ENCODE data around the gene SCFD2. TPM values are rescaled to one million over a fixed set of nuclear protein-coding genes. Genes with fewer than 3 reads are reported as not detected.
"Not testable (repeated sequence)": the region's sequence is repeated elsewhere in the genome, so short reads cannot be mapped to it uniquely, and the experiment has no call there.

The SCFD2 gene
- total and polyA plus RNA-seq, 9 donors: 5.1 to 42.1 (median 13.5) TPM

GRCh38 chr4:52995360-52996030 lies 370.4 kb downstream of the SCFD2 start:
- 71 to 82% (median 72%) methylated on average over 5 of the region's 5 CpGs for WGBS, 3 donors
- peaks cover 37% of the 10 kb centered on the region for H3K4me1 ChIP-seq (ENCODE audit: insufficient read depth)
- H3K36me3 ChIP-seq: no peaks in the 10 kb centered on the region
- TF ChIP-seq CTCF (IDR thresholded peaks at IDR 0.05) (no peak), POLR2A (IDR thresholded peaks at IDR 0.05) (peak; percentile 8), EP300 (IDR thresholded peaks at IDR 0.05) (no peak)
- H3K27me3 ChIP-seq: no peaks in the 10 kb centered on the region
- no peak overlapping the region for H3K4me3 ChIP-seq
- DNase-seq: no peak
- H3K27ac ChIP-seq: peak overlapping the region; percentile 63
- H3K9me3 ChIP-seq: no peaks in the 10 kb centered on the region
- intact Hi-C loops (cut with DNase I): loop anchor here in 2 of 4 donors (5.0 kb wide), 2 partner anchors 1232 to 1237 kb away; partner anchors contain the start of gene PDGFRA (in 1 of the 2)

DNA sequence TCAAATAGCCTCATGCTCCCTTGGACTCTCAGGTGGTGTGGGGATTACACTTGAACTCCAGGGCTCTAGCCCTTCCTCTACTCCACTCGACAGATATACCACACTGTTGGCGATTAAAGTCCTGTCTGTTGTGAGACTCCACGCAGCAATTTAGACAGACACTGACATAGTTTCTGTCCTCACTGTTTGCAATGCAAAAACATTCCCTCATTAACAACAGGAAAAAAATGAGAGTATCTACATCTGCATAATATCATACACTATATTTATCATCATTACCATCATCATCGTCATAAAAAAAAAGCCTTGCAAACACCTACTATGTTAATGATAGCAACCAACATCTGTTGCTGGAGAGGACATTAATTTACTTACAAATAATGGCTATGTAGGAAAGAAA lies 371.3 kb downstream of the SCFD2 start:
- Histone ChIP-seq H3K4me1 (ENCODE audit: insufficient read depth) (peaks cover 35% of the 10 kb centered on the region), H3K4me3 (no peak overlapping the region), H3K36me3 (no peaks in the 10 kb centered on the region), H3K9me3 (no peaks in the 10 kb centered on the region), H3K27me3 (no peaks in the 10 kb centered on the region), H3K27ac (peak overlapping the region; percentile 33 to 68)
- DNase-seq: no peak
- intact Hi-C loops (cut with DNase I): no loop called here
- TF ChIP-seq EP300 (IDR thresholded peaks at IDR 0.05): no peak
- no peak for TF ChIP-seq CTCF (IDR thresholded peaks at IDR 0.05)
- TF ChIP-seq POLR2A (IDR thresholded peaks at IDR 0.05): no peak
- 63 to 75% (median 74%) methylated on average over 4 of the region's 4 CpGs for WGBS, 3 donors

DNA sequence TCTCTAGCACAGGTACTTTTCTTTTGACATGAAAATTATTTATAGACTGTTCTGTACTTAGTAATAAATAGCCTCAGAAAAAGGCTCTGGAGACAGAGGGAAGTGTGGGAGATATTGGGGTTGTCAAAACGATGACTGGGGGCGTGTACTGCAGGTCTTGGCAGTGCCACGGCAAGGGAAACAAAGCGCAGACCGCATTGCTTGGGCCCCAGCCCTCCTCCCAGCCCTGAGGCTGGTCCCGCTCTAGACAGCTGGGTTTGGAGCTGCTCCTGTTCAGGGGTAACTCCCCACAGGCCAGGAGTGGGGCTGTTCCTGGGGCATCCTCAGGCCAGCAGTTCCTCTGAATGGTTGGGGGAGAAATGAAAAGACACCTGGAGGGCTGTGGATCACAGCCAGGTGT lies 372.1 kb downstream of the SCFD2 start:
- H3K27ac ChIP-seq: peak overlapping the region; percentile 33 to 68

GRCh38 chr4:52992551-52992950 lies 373.3 kb downstream of the SCFD2 start:
- H3K4me3 ChIP-seq; H3K9me3 ChIP-seq; H3K36me3 ChIP-seq; H3K27ac ChIP-seq; H3K27me3 ChIP-seq; intact Hi-C loops (cut with DNase I): not testable (repeated sequence)
- H3K4me1 ChIP-seq (ENCODE audit: insufficient read depth): peaks cover 30% of the 10 kb centered on the region
- WGBS, 3 donors: 95 to 99% (median 95%) methylated on average over 27 of the region's 27 CpGs
- DNase-seq: peak in 1 of 5 donors; percentile 44

More for the DNA sequence above, 372.1 kb downstream of the SCFD2 start:
- intact Hi-C loops (cut with DNase I): no loop called here
- Histone ChIP-seq H3K27me3 (no peaks in the 10 kb centered on the region), H3K36me3 (no peaks in the 10 kb centered on the region), H3K4me1 (ENCODE audit: insufficient read depth) (peaks cover 34% of the 10 kb centered on the region), H3K4me3 (no peak overlapping the region), H3K9me3 (no peaks in the 10 kb centered on the region)
- TF ChIP-seq POLR2A (IDR thresholded peaks at IDR 0.05) (no peak), EP300 (IDR thresholded peaks at IDR 0.05) (no peak), CTCF (IDR thresholded peaks at IDR 0.05) (no peak)
- peak in 3 of 5 donors; percentile 45 to 65 (median 53) for DNase-seq
- 21 to 37% (median 25%) methylated on average over 6 of the region's 6 CpGs for WGBS, 3 donors

- intact Hi-C loops (cut with DNase I): no loop called here
- Histone ChIP-seq H3K27me3 (no peaks in the 10 kb centered on the region), H3K27ac (no peak overlapping the region), H3K9me3 (no peaks in the 10 kb centered on the region), H3K36me3 (no peaks in the 10 kb centered on the region), H3K4me3 (no peak overlapping the region), H3K4me1 (ENCODE audit: insufficient read depth) (peaks cover 28% of the 10 kb centered on the region)
- no peak for DNase-seq
- TF ChIP-seq EP300 (IDR thresholded peaks at IDR 0.05) (no peak), POLR2A (IDR thresholded peaks at IDR 0.05) (no peak), CTCF (IDR thresholded peaks at IDR 0.05) (no peak)
These were observed 374.4 kb downstream of the SCFD2 start for GRCh38 chr4:52991472-52991871.

All from ovary (tissue), 9 donors.